Measurements from ENCODE around the gene CLEC10A.

DNA sequence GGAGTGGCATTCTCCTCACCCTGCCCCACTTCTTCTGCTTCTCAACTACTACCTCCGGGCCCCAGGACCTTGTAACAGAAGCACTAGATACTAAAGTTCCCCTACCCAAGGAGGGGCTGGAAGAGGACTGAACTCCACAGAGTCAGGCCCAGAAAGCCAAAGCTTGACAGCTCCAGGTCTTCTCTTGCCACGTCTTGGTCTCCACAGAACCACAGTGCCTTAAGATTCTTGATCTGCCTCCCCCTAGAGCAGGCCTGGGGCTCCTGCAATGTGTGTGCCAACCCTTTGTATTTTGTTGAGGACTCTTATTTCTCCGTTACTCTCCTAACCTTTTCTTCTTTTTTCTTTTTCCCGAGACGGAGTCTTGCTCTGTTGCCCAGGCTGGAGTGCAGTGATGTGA lies 40.2 kb downstream of the CLEC10A start:
- no peak for TF ChIP-seq POLR2A (IDR thresholded peaks at IDR 0.05)
- TF ChIP-seq EP300 (IDR thresholded peaks at IDR 0.05): no peak
- TF ChIP-seq, protein P1, sequence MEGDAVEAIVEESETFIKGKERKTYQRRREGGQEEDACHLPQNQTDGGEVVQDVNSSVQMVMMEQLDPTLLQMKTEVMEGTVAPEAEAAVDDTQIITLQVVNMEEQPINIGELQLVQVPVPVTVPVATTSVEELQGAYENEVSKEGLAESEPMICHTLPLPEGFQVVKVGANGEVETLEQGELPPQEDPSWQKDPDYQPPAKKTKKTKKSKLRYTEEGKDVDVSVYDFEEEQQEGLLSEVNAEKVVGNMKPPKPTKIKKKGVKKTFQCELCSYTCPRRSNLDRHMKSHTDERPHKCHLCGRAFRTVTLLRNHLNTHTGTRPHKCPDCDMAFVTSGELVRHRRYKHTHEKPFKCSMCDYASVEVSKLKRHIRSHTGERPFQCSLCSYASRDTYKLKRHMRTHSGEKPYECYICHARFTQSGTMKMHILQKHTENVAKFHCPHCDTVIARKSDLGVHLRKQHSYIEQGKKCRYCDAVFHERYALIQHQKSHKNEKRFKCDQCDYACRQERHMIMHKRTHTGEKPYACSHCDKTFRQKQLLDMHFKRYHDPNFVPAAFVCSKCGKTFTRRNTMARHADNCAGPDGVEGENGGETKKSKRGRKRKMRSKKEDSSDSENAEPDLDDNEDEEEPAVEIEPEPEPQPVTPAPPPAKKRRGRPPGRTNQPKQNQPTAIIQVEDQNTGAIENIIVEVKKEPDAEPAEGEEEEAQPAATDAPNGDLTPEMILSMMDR (IDR thresholded peaks at IDR 0.05): no peak
- no peak for TF ChIP-seq POLR2AphosphoS5 (IDR thresholded peaks at IDR 0.05)
